DMS 273 (cell line): Measurements from ENCODE around the gene FCRL3.

ENCODE experiments used
- DNase-seq: peaks from one replicate; lab custom pipeline; 2025; ENCODE audit not compliant: unreplicated experiment; lab: John Stamatoyannopoulos, UW

Gene FCRL3

DNA sequence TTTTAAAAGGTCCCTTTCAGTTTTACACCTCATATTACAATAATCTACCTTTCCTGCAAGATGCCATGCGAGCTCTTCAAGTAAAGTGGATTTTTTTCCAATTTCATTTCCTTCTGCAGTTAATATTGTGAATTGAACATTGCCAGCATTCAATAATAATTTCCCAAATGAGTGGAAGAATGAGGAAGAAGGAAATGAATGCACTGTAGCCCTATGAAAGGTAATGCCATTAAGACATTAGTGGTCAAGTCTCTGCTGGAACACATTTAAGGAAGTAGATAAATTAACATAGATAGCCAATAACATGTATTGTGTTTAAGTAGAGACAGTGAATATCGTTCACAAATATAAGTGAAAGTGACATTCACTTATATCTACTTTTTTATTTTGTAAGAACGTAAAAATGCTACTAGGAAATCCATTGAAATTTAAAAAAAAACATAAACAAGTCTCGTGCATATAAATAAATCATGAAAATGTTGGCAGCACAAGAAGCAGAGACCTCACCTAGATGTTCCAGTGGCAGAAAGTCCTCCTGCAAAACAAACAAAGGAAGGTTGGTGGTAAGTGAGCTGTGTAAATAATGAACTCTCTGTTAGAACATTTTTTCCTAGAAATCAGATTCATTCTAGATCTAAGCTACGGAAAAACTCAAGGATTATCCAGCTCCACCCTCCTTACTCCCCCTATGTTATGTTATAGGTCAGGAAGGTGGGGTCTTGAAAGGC, 17.7 kb downstream of the FCRL3 start:
- DNase-seq: no peak

DNA sequence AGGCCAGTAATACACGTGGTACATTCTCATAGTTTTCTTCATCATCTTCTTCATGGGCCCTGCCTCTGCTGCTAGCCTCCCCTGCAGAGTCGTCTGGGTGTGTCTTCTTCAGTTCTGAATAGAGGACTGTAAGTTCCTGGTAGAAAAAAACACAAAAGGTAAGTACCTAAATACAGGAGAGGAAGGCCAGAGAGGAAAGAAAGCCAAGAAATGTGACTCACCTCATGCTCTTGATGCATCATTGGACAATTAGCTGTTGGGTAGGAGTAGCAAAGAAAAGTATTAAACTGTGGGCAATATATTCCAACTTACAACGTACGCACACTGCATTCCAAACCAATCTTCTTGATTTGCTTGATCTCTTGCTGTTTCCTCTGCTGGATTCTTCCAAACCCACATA, 21.8 kb downstream of the FCRL3 start:
- no peak for DNase-seq

DNA sequence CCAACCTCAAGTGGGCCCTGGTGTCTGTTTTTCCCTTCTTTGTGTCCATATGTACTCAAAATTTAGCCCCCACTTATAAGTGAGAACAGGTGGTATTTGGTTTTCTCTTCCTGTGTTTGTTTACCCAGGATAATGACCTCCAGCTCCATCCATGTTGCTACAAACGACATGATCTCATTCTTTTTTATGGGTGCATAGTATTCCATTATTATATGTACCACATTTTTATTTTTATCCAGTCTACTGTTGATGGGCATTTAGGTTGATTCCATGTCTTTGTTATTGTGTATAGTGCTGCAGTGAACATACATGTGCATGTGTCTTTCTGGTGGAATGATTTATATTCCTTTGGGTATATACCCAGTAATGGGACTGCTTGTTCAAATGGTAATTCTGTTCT, 27.6 kb downstream of the FCRL3 start:
- no peak for DNase-seq

DNA sequence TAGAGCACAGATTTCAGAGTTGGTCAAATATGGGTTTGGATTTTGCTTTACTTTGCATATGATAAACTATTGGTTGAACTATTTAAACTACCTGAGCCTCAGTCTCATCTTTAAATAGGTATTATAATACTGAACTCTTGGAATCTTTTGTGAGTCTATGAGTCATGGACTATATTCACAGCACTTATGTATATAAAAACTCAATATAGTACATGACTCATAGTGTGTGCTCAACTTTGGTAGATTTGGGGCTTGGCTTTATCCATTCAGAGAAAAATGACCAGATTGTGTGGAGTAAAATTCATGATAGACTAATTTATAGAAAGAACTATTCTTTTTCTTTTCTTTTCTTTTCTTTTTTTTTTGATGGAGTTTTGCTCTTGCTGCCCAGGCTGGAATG, 28.7 kb downstream of the FCRL3 start:
- no peak for DNase-seq

DNA sequence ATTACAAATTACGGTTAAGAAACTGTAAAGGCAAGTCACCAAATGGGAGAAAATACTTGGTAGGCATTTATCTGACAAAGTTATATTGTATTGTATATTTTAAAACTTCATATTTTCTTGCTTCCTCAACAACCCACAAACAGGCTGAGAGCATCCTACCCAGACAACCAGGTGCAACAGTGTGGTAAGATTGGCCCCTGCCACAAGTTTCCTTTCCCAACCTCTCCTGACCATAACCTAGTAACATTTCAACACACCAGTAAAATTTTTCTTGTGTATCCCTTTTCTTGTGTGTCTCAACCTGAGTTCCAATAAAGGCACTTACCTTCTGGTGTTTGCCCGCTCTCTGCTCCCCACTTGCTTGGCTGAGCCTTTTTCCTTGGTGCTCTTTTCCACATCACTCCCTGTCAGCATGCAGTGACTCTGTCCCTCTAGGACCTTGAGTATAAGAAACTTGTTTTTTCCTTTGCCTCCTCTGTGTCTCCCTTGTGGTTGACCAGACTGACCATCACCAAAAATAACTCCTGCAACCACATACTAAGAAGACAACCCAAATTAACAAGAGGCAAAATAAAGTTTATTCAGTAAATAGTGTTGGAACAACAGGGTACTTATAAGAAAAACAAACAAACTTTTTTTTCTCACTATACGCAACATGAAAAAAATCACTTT, 40.9 kb downstream of the FCRL3 start:
- no peak for DNase-seq

DNA sequence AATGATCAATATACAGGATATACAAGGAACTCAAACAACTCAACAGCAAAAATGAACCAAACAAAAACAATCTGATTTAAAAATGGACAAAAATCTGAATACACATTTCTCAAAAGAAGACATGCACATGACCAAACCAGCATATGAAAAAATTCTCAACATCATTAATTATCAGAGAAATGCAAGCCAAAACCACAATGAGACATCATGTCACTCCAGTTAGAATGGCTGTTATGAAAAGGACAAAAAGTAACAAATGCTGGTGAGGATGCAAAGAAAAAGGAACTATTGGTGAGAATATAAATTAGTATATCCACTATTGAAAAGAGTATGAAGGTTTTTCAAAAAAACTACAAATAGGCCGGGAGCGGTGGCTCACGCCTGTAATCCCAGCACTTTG, 42.0 kb downstream of the FCRL3 start:
- DNase-seq: no peak

DNA sequence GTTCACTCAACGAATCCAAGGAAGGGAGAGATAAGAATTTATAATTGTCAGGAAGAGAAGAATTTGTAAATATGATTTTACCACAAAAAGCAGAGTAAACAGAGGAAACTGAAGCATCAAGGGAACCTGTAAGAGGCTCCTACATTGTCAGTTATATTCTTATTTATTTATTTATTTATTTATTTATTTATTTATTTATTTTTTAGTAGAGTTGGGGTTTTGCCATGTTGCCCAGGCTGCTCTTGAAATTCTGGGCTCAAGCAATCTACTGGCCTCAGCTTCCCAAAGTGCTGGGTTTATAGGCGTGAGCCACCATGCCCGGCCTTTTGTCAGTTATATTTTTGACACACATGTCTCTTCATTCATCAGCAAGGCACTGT, 47.1 kb downstream of the FCRL3 start:
- DNase-seq: no peak

DNA sequence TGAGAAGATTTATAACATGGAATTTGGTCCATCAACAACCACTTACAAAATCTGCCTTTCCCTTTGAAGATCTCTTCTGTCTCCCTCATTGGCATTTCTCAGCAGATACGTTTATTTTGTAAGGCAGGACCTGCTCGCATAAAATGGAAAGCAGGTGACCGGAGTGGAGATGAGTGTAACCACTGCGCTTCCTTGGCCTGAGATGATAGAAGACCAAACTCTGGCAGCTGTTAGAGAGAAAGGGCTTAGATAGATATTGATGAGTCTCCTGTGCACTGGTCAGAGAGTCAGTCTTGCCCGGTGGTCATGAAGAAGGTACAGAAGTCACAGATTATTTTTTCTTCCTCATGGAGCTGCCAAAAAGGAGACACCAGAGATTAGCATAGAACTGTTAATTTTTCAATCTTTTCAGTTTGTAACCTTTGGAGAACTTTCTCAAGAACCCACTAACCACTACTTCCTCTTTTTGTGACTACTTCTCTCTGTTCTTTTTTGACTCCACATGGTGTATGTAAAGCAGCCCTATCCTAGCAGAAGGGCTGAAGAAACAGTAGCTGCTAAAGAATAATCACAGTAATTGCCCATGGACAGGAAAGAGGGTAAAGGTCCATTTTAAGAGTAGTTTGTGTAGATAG, 47.6 kb downstream of the FCRL3 start:
- no peak for DNase-seq

DNA sequence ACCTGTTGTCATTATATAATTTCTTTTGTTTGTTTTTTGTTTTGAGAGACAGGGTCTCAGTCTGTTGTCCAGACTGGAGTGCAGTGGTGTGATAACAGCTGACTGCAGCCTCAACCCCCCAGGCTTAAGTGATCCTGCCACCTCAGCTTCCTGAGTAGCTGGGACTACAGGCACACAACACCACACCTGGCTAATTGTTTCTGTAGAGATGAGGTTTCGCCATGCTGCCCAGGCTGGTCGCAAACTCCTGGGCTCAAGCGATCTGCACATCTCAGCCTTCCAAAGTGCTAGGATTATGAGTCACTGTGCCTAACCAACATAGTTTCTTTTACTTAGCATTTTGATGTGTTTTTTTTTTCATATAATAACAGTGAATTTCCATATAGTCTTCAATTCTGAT, 52.3 kb downstream of the FCRL3 start:
- no peak for DNase-seq

DNA sequence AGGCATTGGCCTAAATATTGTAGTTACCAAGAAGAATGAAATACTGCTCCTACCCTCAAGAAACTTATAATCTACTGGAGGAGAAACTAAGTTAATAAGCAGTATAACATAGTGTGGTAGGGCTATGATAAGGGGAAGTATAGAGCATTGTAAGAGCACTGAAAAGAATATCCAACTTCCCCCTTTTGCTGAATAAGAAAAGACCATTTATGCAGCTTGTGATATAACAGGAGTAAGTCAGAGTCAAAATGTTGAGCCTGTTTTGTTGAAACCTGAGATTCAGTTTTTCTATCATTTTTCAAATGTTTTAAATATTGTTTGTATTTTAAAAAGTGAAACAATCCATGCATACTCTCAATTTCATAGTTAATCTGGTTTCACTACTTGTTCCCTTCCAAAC, 54.4 kb downstream of the FCRL3 start:
- no peak for DNase-seq

DNA sequence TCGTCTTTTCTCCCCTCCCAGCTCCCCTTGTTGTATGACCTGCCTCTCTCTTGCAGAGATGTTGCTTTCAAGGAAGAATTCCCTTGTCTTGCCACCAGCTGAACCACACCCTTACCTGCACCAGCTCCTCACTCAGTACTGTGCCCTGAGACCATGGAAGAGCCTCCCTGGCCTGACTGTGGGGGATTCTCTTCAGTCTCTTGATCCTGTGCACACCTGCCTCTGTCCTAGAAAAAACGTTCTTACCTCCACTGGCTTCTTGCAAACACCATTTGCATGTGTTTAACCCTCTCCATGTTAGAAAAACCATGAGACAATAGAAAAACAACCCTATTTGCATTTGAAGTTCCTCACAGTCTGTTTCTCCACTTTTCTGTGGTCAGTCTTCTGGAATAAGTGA, 59.4 kb downstream of the FCRL3 start:
- DNase-seq: no peak

DNA sequence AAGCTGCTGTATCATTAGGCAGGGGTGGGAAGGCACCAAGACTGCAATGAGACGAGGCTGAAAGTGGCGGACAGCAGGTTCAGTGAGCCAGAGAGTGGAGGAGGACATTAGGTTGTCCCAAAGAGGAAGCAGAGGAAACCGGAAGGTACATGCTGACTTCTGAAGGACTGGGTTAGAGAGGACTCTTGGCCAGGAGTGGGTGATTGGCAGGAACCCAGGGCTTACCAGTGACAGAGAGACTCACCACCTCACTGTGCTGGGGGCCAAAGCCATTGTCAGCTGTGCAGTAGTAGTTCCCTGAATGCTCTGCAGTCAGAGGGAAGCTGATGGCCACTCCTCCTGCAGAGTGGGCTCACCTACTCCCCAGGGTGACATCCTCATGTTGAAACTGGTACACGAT, 60.8 kb downstream of the FCRL3 start:
- DNase-seq: no peak

DNA sequence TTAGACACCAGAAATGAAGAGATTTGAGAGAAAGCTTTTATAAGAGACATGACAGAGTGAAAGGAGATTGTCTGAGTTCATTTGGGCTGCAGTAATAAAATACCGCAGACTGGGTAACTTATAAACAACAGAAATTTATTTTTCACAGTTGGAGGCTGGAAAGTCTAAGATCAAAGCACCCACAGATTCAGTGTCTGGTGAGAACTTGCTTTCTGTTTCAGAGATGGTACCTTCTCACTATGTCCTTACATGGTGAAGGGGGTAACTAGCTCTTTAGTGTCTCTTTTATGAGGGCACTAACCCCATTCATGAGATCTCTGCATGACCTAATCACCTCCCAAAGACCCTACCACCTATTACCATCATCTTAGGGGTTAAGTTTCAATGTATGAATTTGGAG, 71.8 kb downstream of the FCRL3 start:
- DNase-seq: no peak
